ENCODE results near the gene GRIN2A. TPM values are rescaled to one million over a fixed set of nuclear protein-coding genes. Genes with fewer than 3 reads are reported as not detected.

GRIN2A gene
- total and polyA plus RNA-seq, 4 donors = 0.13 to 3.3 (median 1.1) TPM

DNA sequence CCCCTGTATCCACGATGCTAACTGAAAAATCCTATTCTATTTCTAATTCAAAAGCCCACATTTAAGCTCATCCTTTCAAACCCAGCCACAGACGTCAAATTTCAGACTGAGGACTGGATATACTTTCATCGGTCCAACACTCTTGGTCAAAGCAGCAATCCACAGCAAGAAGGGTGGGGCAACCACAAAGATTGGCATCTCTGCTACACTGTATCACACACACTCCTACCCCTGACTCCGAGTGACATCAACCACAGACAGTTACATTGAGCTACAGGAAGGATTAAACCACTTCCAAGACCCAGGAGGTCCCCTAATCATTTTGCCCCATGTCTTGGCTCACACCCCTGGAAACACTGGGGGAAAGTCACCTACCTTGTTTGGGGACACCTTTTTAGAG, 61.3 kb downstream of the GRIN2A start:
- WGBS, 2 donors = 48 to 86% methylated on average over 4 of the region's 4 CpGs
- Histone ChIP-seq H3K36me3 (ENCODE audit: control insufficient read depth in 1 of 2, insufficient read depth in 2 of 2, low read length in 1 of 2) (no peaks in the 10 kb centered on the region), H3K27me3 (ENCODE audit: control insufficient read depth in 1 of 2, insufficient read depth in 2 of 2, low read length in 1 of 2) (no peaks in the 10 kb centered on the region), H3K27ac (ENCODE audit: low read depth in 1 of 2, low read length in 2 of 2) (peak overlapping the region in 1 of 2 donors; percentile 31), H3K9me3 (ENCODE audit: control insufficient read depth, low read length) (no peaks in the 10 kb centered on the region), H3K4me3 (ENCODE audit: low read length in 2 of 2) (no peak overlapping the region), H3K4me1 (ENCODE audit: control insufficient read depth in 1 of 2, insufficient read depth in 2 of 2, low read length in 2 of 2) (peaks cover 0 to 2% of the 10 kb centered on the region in 2 donors)
- intact Hi-C loops (cut with DNase I) = loop anchor here in 1 of 2 donors (5.0 kb wide), 1 partner anchor 39 kb away; no protein-coding TSS in a partner anchor
- DNase-seq (no peak), ATAC-seq (ENCODE audit: low FRiP score) (no peak)

- H3K4me3 ChIP-seq (ENCODE audit: low read length in 2 of 2) = no peak overlapping the region
- H3K4me1 ChIP-seq (ENCODE audit: control insufficient read depth in 1 of 2, insufficient read depth in 2 of 2, low read length in 2 of 2) = peaks cover 3 to 10% of the 10 kb centered on the region in 2 donors
- DNase-seq = peak; percentile 53 to 79
- 2 to 9% methylated on average over 4 of the region's 4 CpGs for WGBS, 2 donors
- H3K27me3 ChIP-seq (ENCODE audit: control insufficient read depth in 1 of 2, insufficient read depth in 2 of 2, low read length in 1 of 2) = no peaks in the 10 kb centered on the region
- H3K9me3 ChIP-seq (ENCODE audit: control insufficient read depth, low read length) = no peaks in the 10 kb centered on the region
- ATAC-seq (ENCODE audit: low FRiP score) = peak; percentile 66
- no peaks in the 10 kb centered on the region for H3K36me3 ChIP-seq (ENCODE audit: control insufficient read depth in 1 of 2, insufficient read depth in 2 of 2, low read length in 1 of 2)
- H3K27ac ChIP-seq (ENCODE audit: low read depth in 1 of 2, low read length in 2 of 2) = peak overlapping the region; percentile 14 to 76
- intact Hi-C loops (cut with DNase I) = no loop called here
Observed at GRCh38 chr16:10114409-10114808, 67.8 kb downstream of the GRIN2A start.

DNA sequence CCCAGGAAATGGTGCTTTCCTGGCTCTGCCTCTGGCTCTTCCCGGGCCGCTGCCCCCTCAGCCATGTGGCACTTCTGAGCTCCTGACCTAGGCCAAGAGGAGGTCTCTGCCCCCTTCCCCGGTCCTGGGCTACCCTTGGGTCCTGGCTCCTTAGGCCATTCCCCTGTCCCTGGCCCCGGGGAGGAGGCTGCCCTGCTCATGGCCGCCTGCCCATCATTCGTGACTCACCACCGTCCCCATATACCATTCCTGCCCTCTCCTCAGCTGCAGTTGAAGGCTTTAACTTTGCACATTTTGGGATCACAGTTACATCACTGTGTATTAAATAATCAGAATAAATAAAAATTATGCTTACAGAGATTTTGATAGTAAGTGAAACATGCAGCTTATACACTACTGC, 69.0 kb downstream of the GRIN2A start:
- DNase-seq (peak in 1 of 2 donors; percentile 69), ATAC-seq (ENCODE audit: low FRiP score) (no peak)
- peaks cover 3 to 10% of the 10 kb centered on the region in 2 donors for H3K4me1 ChIP-seq (ENCODE audit: control insufficient read depth in 1 of 2, insufficient read depth in 2 of 2, low read length in 2 of 2)
- no peak overlapping the region for H3K27ac ChIP-seq (ENCODE audit: low read depth in 1 of 2, low read length in 2 of 2)
- no peaks in the 10 kb centered on the region for H3K36me3 ChIP-seq (ENCODE audit: control insufficient read depth in 1 of 2, insufficient read depth in 2 of 2, low read length in 1 of 2)
- H3K27me3 ChIP-seq (ENCODE audit: control insufficient read depth in 1 of 2, insufficient read depth in 2 of 2, low read length in 1 of 2) = no peaks in the 10 kb centered on the region
- intact Hi-C loops (cut with DNase I) = no loop called here
- no peaks in the 10 kb centered on the region for H3K9me3 ChIP-seq (ENCODE audit: control insufficient read depth, low read length)
- WGBS, 2 donors = 30 to 33% methylated on average over 7 of the region's 7 CpGs
- H3K4me3 ChIP-seq (ENCODE audit: low read length in 2 of 2) = no peak overlapping the region

- Histone ChIP-seq H3K36me3 (ENCODE audit: control insufficient read depth in 1 of 2, insufficient read depth in 2 of 2, low read length in 1 of 2) (no peaks in the 10 kb centered on the region), H3K27me3 (ENCODE audit: control insufficient read depth in 1 of 2, insufficient read depth in 2 of 2, low read length in 1 of 2) (no peaks in the 10 kb centered on the region), H3K9me3 (ENCODE audit: control insufficient read depth, low read length) (no peaks in the 10 kb centered on the region), H3K27ac (ENCODE audit: low read depth in 1 of 2, low read length in 2 of 2) (no peak overlapping the region), H3K4me3 (ENCODE audit: low read length in 2 of 2) (no peak overlapping the region), H3K4me1 (ENCODE audit: control insufficient read depth in 1 of 2, insufficient read depth in 2 of 2, low read length in 2 of 2) (peaks cover 3 to 10% of the 10 kb centered on the region in 2 donors)
- ATAC-seq (ENCODE audit: low FRiP score) = no peak
- 93 to 94% methylated on average over 5 of the region's 5 CpGs for WGBS, 2 donors
- no peak for DNase-seq
- intact Hi-C loops (cut with DNase I) = no loop called here
Observed at GRCh38 chr16:10112021-10112420, 70.2 kb downstream of the GRIN2A start.

GRCh38 chr16:10111156-10111761, 71.0 kb downstream of the GRIN2A start:
- Histone ChIP-seq H3K27ac (ENCODE audit: low read depth in 1 of 2, low read length in 2 of 2) (no peak overlapping the region), H3K27me3 (ENCODE audit: control insufficient read depth in 1 of 2, insufficient read depth in 2 of 2, low read length in 1 of 2) (no peaks in the 10 kb centered on the region), H3K4me3 (ENCODE audit: low read length in 2 of 2) (no peak overlapping the region), H3K4me1 (ENCODE audit: control insufficient read depth in 1 of 2, insufficient read depth in 2 of 2, low read length in 2 of 2) (peaks cover 3 to 10% of the 10 kb centered on the region in 2 donors), H3K9me3 (ENCODE audit: control insufficient read depth, low read length) (no peaks in the 10 kb centered on the region), H3K36me3 (ENCODE audit: control insufficient read depth in 1 of 2, insufficient read depth in 2 of 2, low read length in 1 of 2) (no peaks in the 10 kb centered on the region)
- WGBS, 2 donors = 85 to 97% methylated on average over 26 of the region's 26 CpGs
- DNase-seq (no peak), ATAC-seq (ENCODE audit: low FRiP score) (no peak)
- intact Hi-C loops (cut with DNase I) = no loop called here

DNA sequence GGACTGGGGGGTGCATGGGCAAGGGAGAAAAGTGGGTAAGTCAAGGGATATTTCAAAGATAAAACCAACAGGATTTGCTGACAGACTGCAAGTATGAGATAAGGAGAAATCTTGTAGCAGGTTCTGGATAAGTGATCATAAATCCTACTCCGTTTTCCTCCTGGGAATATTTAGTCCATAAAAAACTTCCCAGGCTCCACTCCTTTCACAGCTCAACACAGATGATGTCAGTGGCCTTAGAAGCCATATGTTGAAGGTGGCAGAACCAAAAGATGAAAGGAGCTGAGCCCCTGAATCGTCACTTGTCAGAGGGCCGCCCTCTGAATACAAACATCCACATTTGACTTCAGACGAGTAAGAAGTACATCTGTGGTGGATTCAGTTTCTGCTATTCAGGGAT, 71.7 kb downstream of the GRIN2A start:
- Histone ChIP-seq H3K9me3 (ENCODE audit: control insufficient read depth, low read length) (no peaks in the 10 kb centered on the region), H3K4me1 (ENCODE audit: control insufficient read depth in 1 of 2, insufficient read depth in 2 of 2, low read length in 2 of 2) (peaks cover 3 to 10% of the 10 kb centered on the region in 2 donors), H3K27me3 (ENCODE audit: control insufficient read depth in 1 of 2, insufficient read depth in 2 of 2, low read length in 1 of 2) (no peaks in the 10 kb centered on the region), H3K27ac (ENCODE audit: low read depth in 1 of 2, low read length in 2 of 2) (no peak overlapping the region), H3K36me3 (ENCODE audit: control insufficient read depth in 1 of 2, insufficient read depth in 2 of 2, low read length in 1 of 2) (no peaks in the 10 kb centered on the region), H3K4me3 (ENCODE audit: low read length in 2 of 2) (no peak overlapping the region)
- DNase-seq (no peak), ATAC-seq (ENCODE audit: low FRiP score) (no peak)
- WGBS, 2 donors = 56 to 67% methylated on average over 4 of the region's 4 CpGs
- intact Hi-C loops (cut with DNase I) = no loop called here

GRCh38 chr16:10107081-10107480, 75.1 kb downstream of the GRIN2A start:
- ATAC-seq (ENCODE audit: low FRiP score) (no peak), DNase-seq (no peak)
- H3K27me3 ChIP-seq (ENCODE audit: control insufficient read depth in 1 of 2, insufficient read depth in 2 of 2, low read length in 1 of 2) = no peaks in the 10 kb centered on the region
- H3K4me1 ChIP-seq (ENCODE audit: control insufficient read depth in 1 of 2, insufficient read depth in 2 of 2, low read length in 2 of 2) = no peaks in the 10 kb centered on the region
- no peaks in the 10 kb centered on the region for H3K36me3 ChIP-seq (ENCODE audit: control insufficient read depth in 1 of 2, insufficient read depth in 2 of 2, low read length in 1 of 2)
- H3K4me3 ChIP-seq (ENCODE audit: low read length in 2 of 2) = no peak overlapping the region
- intact Hi-C loops (cut with DNase I) = no loop called here
- 93 to 100% methylated on average over 1 of the region's 1 CpG for WGBS, 2 donors
- no peak overlapping the region for H3K27ac ChIP-seq (ENCODE audit: low read depth in 1 of 2, low read length in 2 of 2)
- H3K9me3 ChIP-seq (ENCODE audit: control insufficient read depth, low read length) = no peaks in the 10 kb centered on the region

DNA sequence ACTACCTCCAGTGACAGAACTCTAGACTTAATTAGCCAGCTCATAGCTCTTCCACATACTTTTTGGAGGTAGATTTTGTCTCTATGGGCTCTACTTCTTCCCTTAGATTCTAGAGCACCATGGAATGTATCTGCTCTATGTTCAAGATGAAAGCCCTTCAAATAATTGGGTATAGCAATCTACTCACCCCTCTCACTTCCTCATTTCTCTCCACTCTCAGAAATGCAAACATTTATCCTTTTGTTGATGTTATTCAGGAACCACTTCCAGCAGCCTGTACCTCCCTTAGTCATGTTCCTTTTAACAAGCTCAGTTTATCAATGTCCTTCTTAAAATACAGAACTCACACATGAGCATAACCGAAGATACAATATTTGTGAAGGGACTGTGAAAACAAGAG, 78.5 kb downstream of the GRIN2A start:
- intact Hi-C loops (cut with DNase I) = no loop called here

GRCh38 chr16:10103118-10103517, 79.1 kb downstream of the GRIN2A start:
- H3K4me3 ChIP-seq (ENCODE audit: low read length in 2 of 2) = no peak overlapping the region
- ATAC-seq (ENCODE audit: low FRiP score) (no peak), DNase-seq (no peak)
- peaks cover 0 to 2% of the 10 kb centered on the region in 2 donors for H3K4me1 ChIP-seq (ENCODE audit: control insufficient read depth in 1 of 2, insufficient read depth in 2 of 2, low read length in 2 of 2)
- intact Hi-C loops (cut with DNase I) = no loop called here
- H3K27me3 ChIP-seq (ENCODE audit: control insufficient read depth in 1 of 2, insufficient read depth in 2 of 2, low read length in 1 of 2) = no peaks in the 10 kb centered on the region
- no peak overlapping the region for H3K27ac ChIP-seq (ENCODE audit: low read depth in 1 of 2, low read length in 2 of 2)
- H3K36me3 ChIP-seq (ENCODE audit: control insufficient read depth in 1 of 2, insufficient read depth in 2 of 2, low read length in 1 of 2) = no peaks in the 10 kb centered on the region
- no peaks in the 10 kb centered on the region for H3K9me3 ChIP-seq (ENCODE audit: control insufficient read depth, low read length)

More for the DNA sequence above, 78.5 kb downstream of the GRIN2A start:
- Histone ChIP-seq H3K36me3 (ENCODE audit: control insufficient read depth in 1 of 2, insufficient read depth in 2 of 2, low read length in 1 of 2) (no peaks in the 10 kb centered on the region), H3K4me1 (ENCODE audit: control insufficient read depth in 1 of 2, insufficient read depth in 2 of 2, low read length in 2 of 2) (peaks cover 0 to 2% of the 10 kb centered on the region in 2 donors), H3K27ac (ENCODE audit: low read depth in 1 of 2, low read length in 2 of 2) (no peak overlapping the region), H3K4me3 (ENCODE audit: low read length in 2 of 2) (no peak overlapping the region), H3K27me3 (ENCODE audit: control insufficient read depth in 1 of 2, insufficient read depth in 2 of 2, low read length in 1 of 2) (no peaks in the 10 kb centered on the region), H3K9me3 (ENCODE audit: control insufficient read depth, low read length) (no peaks in the 10 kb centered on the region)
- DNase-seq (no peak), ATAC-seq (ENCODE audit: low FRiP score) (no peak)
- WGBS, 2 donors = 81 to 94% methylated on average over 1 of the region's 1 CpG

Measured in aorta (tissue), 5 donors.